Fibroblast of upper back skin (primary cell): ENCODE results near the gene CNPY2.
"Not testable (repeated sequence)": the region's sequence is repeated elsewhere in the genome, so short reads cannot be mapped to it uniquely, and the experiment has no call there.

Source experiments
- DNase-seq: peaks from one replicate; pipeline ENCODE4 v3.0.0-alpha.2; 2013

CNPY2 gene

GRCh38 chr12:56333679-56334489, 18.1 kb upstream of the CNPY2 start, which contains the start of gene PAN2:
TSS of gene PAN2 (minus strand) at chr12:56334000. CDS start at chr12:56333094, 906 bp downstream.
- DNase-seq: peak; percentile 99

GRCh38 chr12:56333197-56333678, 17.4 kb upstream of the CNPY2 start:
- DNase-seq: no peak

- no peak for DNase-seq
Measured at GRCh38 chr12:56332512-56333196, 16.9 kb upstream of the CNPY2 start.

GRCh38 chr12:56330936-56331490, 15.2 kb upstream of the CNPY2 start:
- no peak for DNase-seq

- DNase-seq: no peak
Measured at GRCh38 chr12:56326533-56326932, 10.7 kb upstream of the CNPY2 start.

GRCh38 chr12:56326126-56326525, 10.3 kb upstream of the CNPY2 start:
- no peak for DNase-seq

GRCh38 chr12:56324206-56324605, 8.4 kb upstream of the CNPY2 start:
- DNase-seq: no peak

- DNase-seq: not testable (repeated sequence)
Measured at GRCh38 chr12:56321610-56322009, 5.8 kb upstream of the CNPY2 start.

GRCh38 chr12:56321027-56321426, 5.2 kb upstream of the CNPY2 start:
- no peak for DNase-seq

GRCh38 chr12:56317675-56318074, 1.9 kb upstream of the CNPY2 start:
- DNase-seq: no peak

GRCh38 chr12:56315249-56315621, 553 bp downstream of the CNPY2 start:
- no peak for DNase-seq

- no peak for DNase-seq
Measured at GRCh38 chr12:56311003-56311402, 4.8 kb downstream of the CNPY2 start.

- DNase-seq: no peak
Measured at GRCh38 chr12:56308714-56309113, 7.1 kb downstream of the CNPY2 start.

- no peak for DNase-seq
Measured at GRCh38 chr12:56307221-56307965, 8.4 kb downstream of the CNPY2 start.

GRCh38 chr12:56304872-56305590, 10.8 kb downstream of the CNPY2 start:
- DNase-seq: no peak

- no peak for DNase-seq
Measured at GRCh38 chr12:56304276-56304675, 11.5 kb downstream of the CNPY2 start.

GRCh38 chr12:56300644-56301464, 14.9 kb downstream of the CNPY2 start:
- no peak for DNase-seq

GRCh38 chr12:56299853-56300643, 15.7 kb downstream of the CNPY2 start, which contains the start of gene CS:
TSS of gene CS (minus strand) at chr12:56300330. CDS start at chr12:56300201, 129 bp downstream.
- DNase-seq: peak; percentile 98

GRCh38 chr12:56299308-56299852, 16.4 kb downstream of the CNPY2 start:
- peak; percentile 10 for DNase-seq

- no peak for DNase-seq
Measured at GRCh38 chr12:56298828-56299227, 17.0 kb downstream of the CNPY2 start.
